LNCAP (cell line): ENCODE measurements around the gene FBLN2.

Source experiments
- CTCF ChIP-seq: fragments of 450-650 bp; IDR thresholded peaks from 2 replicates; pipeline ENCODE4 v1.5.1; 2017; ENCODE audit warnings: mild to moderate bottlenecking

The FBLN2 gene

GRCh38 chr3:13657660-13658435, 108.9 kb downstream of the FBLN2 start:
- TF ChIP-seq CTCF: peak; percentile 93

- no peak for TF ChIP-seq CTCF
These were observed 109.8 kb downstream of the FBLN2 start for GRCh38 chr3:13658681-13659080.

GRCh38 chr3:13659221-13659969, 110.5 kb downstream of the FBLN2 start:
- TF ChIP-seq CTCF: no peak

GRCh38 chr3:13660042-13660874, 111.3 kb downstream of the FBLN2 start:
- TF ChIP-seq CTCF: no peak

- TF ChIP-seq CTCF: no peak
These were observed 112.2 kb downstream of the FBLN2 start for GRCh38 chr3:13661121-13661520.

GRCh38 chr3:13662238-13662847, 113.4 kb downstream of the FBLN2 start:
- TF ChIP-seq CTCF: no peak
